Kidney (tissue), 14 donors: Measurements from ENCODE around the gene TGIF1. TPM values are rescaled to one million over a fixed set of nuclear protein-coding genes. Genes with fewer than 3 reads are reported as not detected.

ENCODE experiments used
- DNase-seq, 5 donors: peaks; one replicate each; pipeline ENCODE4 v3.0.0-alpha.2; 2013 to 2020
- FAIRE-seq: peaks from 2 replicates; lab custom pipeline; 2012; peaks lifted over from hg19 to GRCh38; lab: Jason Lieb, UNC
- H3K27ac ChIP-seq, 2 donors: one replicate each; pipeline ENCODE4 v1.7.0; 2013; ENCODE audit warnings: low read depth in 2 of 2, low read length in 2 of 2, inconsistent platforms in 1 of 2
- H3K27me3 ChIP-seq: one replicate; pipeline ENCODE4 v1.7.1; 2013; ENCODE audit warnings: low read length, inconsistent platforms; ENCODE audit not compliant: control insufficient read depth, insufficient read depth
- H3K36me3 ChIP-seq, 3 donors: one replicate each; pipeline versions ENCODE4 v1.7.0 to v1.7.1; 2013; ENCODE audit warnings: low read length in 3 of 3, control low read depth in 1 of 3, inconsistent platforms in 1 of 3; ENCODE audit not compliant: insufficient read depth in 3 of 3, control insufficient read depth in 2 of 3
- H3K4me1 ChIP-seq, 3 donors: one replicate each; pipeline versions ENCODE4 v1.7.0 to v1.7.1; 2013; ENCODE audit warnings: low read length in 3 of 3, inconsistent platforms in 1 of 3, low read depth in 1 of 3; ENCODE audit not compliant: control insufficient read depth in 2 of 3, insufficient read depth in 2 of 3
- H3K4me3 ChIP-seq, 3 donors: one replicate each; pipeline versions ENCODE4 v1.7.0 to v1.8.1; 2013; ENCODE audit warnings: low read length in 3 of 3, control low read depth in 1 of 3, inconsistent platforms in 1 of 3
- H3K9ac ChIP-seq, 3 donors: one replicate each; pipeline versions ENCODE4 v1.7.0 to v1.7.1; 2013; ENCODE audit warnings: low read length in 3 of 3, control low read depth in 1 of 3, inconsistent platforms in 1 of 3
- H3K9me3 ChIP-seq, 3 donors: one replicate each; pipeline versions ENCODE4 v1.7.0 to v1.7.1; 2013; ENCODE audit warnings: low read length in 3 of 3, control low read depth in 1 of 3, inconsistent platforms in 1 of 3; ENCODE audit not compliant: control insufficient read depth in 2 of 3, insufficient read depth in 1 of 3
- CTCF ChIP-seq: IDR thresholded peaks from 3 replicates; pipeline ENCODE4 v1.5.1; 2012; ENCODE audit warnings: mild to moderate bottlenecking, moderate library complexity, borderline replicate concordance; ENCODE audit not compliant: insufficient read depth; ENCODE audit errors: extremely low read depth
- intact Hi-C: fragments of 100-400 bp; cut with DNase I; formaldehyde crosslinking; loops from one replicate; pipeline ENCODE4 v1.11.1; 2022
- polyA plus RNA-seq: library from polyadenylated mRNA; stranded (reverse); fragments of 350-450 nt; fragmentation: Illumina TruSeq; extraction: RNeasy Lipid Tissue Mini Kit (QIAGEN cat#74804); gene quantifications from one replicate; pipeline ENCODE4 v1.2.3, GENCODE V29; 2014; ENCODE audit warnings: low read depth, low replicate concordance; ENCODE audit not compliant: insufficient read depth
- total RNA-seq: library from RNA; stranded (reverse); fragmentation: NEBNext Ultra II Directional; extraction: Animal tissue kit (Norgen Biotek cat#: 25700); gene quantifications from one replicate; pipeline ENCODE4 v1.2.1, GENCODE V29; 2021
- donor health status: control.
- donor health status: control.
- donor health status: control.
- donor health status: control.
- donor health status: control.
- donor health status: DM: yes; HTN: yes; CAD: no.
- donor health status: Normal renal cell carcinoma (clear cell type).

TGIF1 gene
- total and polyA plus RNA-seq, 2 donors from 2014 or later, result 38.5 to 93.8 TPM

- peak overlapping the region; percentile 58 to 97 (median 79) for H3K4me3 ChIP-seq
- no peaks in the 10 kb centered on the region for H3K36me3 ChIP-seq
- H3K27ac ChIP-seq, result peak overlapping the region; percentile 98 to 99
- no peak for TF ChIP-seq CTCF
- H3K9ac ChIP-seq, result peak overlapping the region; percentile 9 to 100 (median 78)
- peak; percentile 78 to 94 (median 86) for DNase-seq
- no peaks in the 10 kb centered on the region for H3K27me3 ChIP-seq
- no peaks in the 10 kb centered on the region for H3K4me1 ChIP-seq
- FAIRE-seq, result no peak
- no peaks in the 10 kb centered on the region for H3K9me3 ChIP-seq
- intact Hi-C loops, result no loop called here
These were observed 2.7 kb upstream of the TGIF1 start for GRCh38 chr18:3447068-3447894.

- peak overlapping the region; percentile 79 to 97 (median 90) for H3K4me3 ChIP-seq
- FAIRE-seq (peak; percentile 51), DNase-seq (peak; percentile 98 to 99 (median 99))
- TF ChIP-seq CTCF, result no peak
- H3K9me3 ChIP-seq, result no peaks in the 10 kb centered on the region
- H3K27me3 ChIP-seq, result no peaks in the 10 kb centered on the region
- H3K4me1 ChIP-seq, result no peaks in the 10 kb centered on the region
- peak overlapping the region; percentile 98 to 99 for H3K27ac ChIP-seq
- intact Hi-C loops, result no loop called here
- H3K9ac ChIP-seq, result peak overlapping the region; percentile 84 to 100 (median 96)
- H3K36me3 ChIP-seq, result no peaks in the 10 kb centered on the region
These were observed 1.8 kb upstream of the TGIF1 start for GRCh38 chr18:3447895-3448837.

DNA sequence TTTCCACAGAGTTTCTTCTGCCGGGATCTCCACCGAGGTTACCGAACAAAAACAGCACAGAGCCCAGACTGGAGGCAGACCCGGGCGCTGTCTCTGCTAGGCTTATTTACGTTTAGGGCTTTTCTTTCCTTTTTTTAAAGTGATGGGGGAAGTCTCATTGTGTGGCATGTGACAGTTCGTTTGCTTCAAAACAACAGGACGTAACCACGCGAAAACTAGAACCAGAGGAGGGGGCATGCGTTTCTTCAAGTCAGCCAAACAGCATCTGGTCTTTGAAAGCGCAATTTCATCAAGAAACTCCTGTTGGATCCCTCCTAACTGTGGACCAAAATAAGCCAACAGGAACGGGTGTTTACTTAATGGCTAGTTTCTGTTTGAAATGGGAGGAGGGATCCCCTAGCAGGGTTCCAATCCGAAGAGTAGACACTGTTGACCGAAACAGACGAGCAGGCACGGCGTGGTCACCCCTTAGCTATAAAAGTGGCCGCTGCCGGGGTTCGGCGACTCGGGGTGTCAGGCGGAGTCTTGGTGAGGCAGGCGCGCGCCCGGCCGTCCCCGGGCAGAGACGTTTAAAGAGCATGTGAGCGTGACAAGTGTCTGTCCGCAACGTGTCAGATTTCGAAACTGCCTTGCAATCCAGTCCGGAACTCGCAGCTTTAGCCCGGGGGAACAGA lies 997 bp upstream of the TGIF1 start:
- FAIRE-seq (no peak), DNase-seq (peak; percentile 70 to 95 (median 83))
- Histone ChIP-seq H3K4me3 (peak overlapping the region; percentile 79 to 97 (median 90)), H3K27me3 (no peaks in the 10 kb centered on the region), H3K36me3 (no peaks in the 10 kb centered on the region), H3K9me3 (no peaks in the 10 kb centered on the region), H3K27ac (peak overlapping the region; percentile 98 to 99), H3K9ac (peak overlapping the region; percentile 84 to 100 (median 96)), H3K4me1 (no peaks in the 10 kb centered on the region)
- no peak for TF ChIP-seq CTCF
- intact Hi-C loops, result no loop called here
